Activated CD4-positive, alpha-beta T cell treated with anti-CD3 and anti-CD28 coated beads, Interleukin-2, amount 10 ng/mL, durations not matched to agents 24 days and 14 days (primary cell): ENCODE data around the gene PRKAR1A. TPM values are rescaled to one million over a fixed set of nuclear protein-coding genes. Genes with fewer than 3 reads are reported as not detected.

Source experiments
- DNase-seq: peaks from one replicate; pipeline ENCODE4 v3.0.0; 2022
- H3K27ac Mint-ChIP-seq: one replicate; pipeline ENCODE4 v1.8.0; 2022; ENCODE audit warnings: mild to moderate bottlenecking, mixed read lengths
- H3K27me3 Mint-ChIP-seq: one replicate; pipeline ENCODE4 v1.8.0; 2022; ENCODE audit warnings: mixed read lengths
- H3K36me3 Mint-ChIP-seq: one replicate; pipeline ENCODE4 v1.8.0; 2022; ENCODE audit warnings: low read depth, mild to moderate bottlenecking, mixed read lengths
- H3K4me1 Mint-ChIP-seq: one replicate; pipeline ENCODE4 v1.8.0; 2021; ENCODE audit warnings: mixed read lengths
- H3K4me3 Mint-ChIP-seq: one replicate; pipeline ENCODE4 v1.8.0; 2022; ENCODE audit warnings: mild to moderate bottlenecking, moderate library complexity, mixed read lengths
- H3K9me3 Mint-ChIP-seq: one replicate; pipeline ENCODE4 v1.8.0; 2021; ENCODE audit warnings: mixed read lengths
- intact Hi-C: fragments of 100-400 bp; cut with micrococcal nuclease; formaldehyde crosslinking; loops from one replicate; pipeline ENCODE4 v1.15.1; 2023
- total RNA-seq: library from RNA; stranded (reverse); gene quantifications from 2 replicates; pipeline ENCODE4 v1.2.3, GENCODE V29; 2022

The PRKAR1A gene
- total RNA-seq, 1 donor from 2014 or later = 194 TPM

- no peak overlapping the region for H3K4me3 Mint-ChIP-seq
Measured at GRCh38 chr17:68540981-68541380, 28.8 kb downstream of the PRKAR1A start.

GRCh38 chr17:68541816-68542215 is 29.6 kb downstream of the PRKAR1A start:
- no peaks in the 10 kb centered on the region for H3K27me3 Mint-ChIP-seq
- H3K9me3 Mint-ChIP-seq = no peaks in the 10 kb centered on the region
- intact Hi-C loops = no loop called here
- H3K36me3 Mint-ChIP-seq = peaks cover 9% of the 10 kb centered on the region
- H3K4me1 Mint-ChIP-seq = no peaks in the 10 kb centered on the region
- H3K27ac Mint-ChIP-seq = no peak overlapping the region
- no peak overlapping the region for H3K4me3 Mint-ChIP-seq
- DNase-seq = no peak

More at GRCh38 chr17:68540981-68541380, 28.8 kb downstream of the PRKAR1A start:
- Mint-ChIP-seq H3K36me3 (peaks cover 12% of the 10 kb centered on the region), H3K27ac (no peak overlapping the region), H3K4me1 (no peaks in the 10 kb centered on the region), H3K9me3 (no peaks in the 10 kb centered on the region), H3K27me3 (no peaks in the 10 kb centered on the region)
- intact Hi-C loops = no loop called here
- DNase-seq = no peak

- H3K36me3 Mint-ChIP-seq = peaks cover 9% of the 10 kb centered on the region
- H3K4me3 Mint-ChIP-seq = no peak overlapping the region
- H3K27me3 Mint-ChIP-seq = no peaks in the 10 kb centered on the region
- no peaks in the 10 kb centered on the region for H3K4me1 Mint-ChIP-seq
- intact Hi-C loops = no loop called here
- H3K9me3 Mint-ChIP-seq = no peaks in the 10 kb centered on the region
- H3K27ac Mint-ChIP-seq = no peak overlapping the region
- no peak for DNase-seq
Measured at GRCh38 chr17:68542698-68543463, 30.7 kb downstream of the PRKAR1A start.

DNA sequence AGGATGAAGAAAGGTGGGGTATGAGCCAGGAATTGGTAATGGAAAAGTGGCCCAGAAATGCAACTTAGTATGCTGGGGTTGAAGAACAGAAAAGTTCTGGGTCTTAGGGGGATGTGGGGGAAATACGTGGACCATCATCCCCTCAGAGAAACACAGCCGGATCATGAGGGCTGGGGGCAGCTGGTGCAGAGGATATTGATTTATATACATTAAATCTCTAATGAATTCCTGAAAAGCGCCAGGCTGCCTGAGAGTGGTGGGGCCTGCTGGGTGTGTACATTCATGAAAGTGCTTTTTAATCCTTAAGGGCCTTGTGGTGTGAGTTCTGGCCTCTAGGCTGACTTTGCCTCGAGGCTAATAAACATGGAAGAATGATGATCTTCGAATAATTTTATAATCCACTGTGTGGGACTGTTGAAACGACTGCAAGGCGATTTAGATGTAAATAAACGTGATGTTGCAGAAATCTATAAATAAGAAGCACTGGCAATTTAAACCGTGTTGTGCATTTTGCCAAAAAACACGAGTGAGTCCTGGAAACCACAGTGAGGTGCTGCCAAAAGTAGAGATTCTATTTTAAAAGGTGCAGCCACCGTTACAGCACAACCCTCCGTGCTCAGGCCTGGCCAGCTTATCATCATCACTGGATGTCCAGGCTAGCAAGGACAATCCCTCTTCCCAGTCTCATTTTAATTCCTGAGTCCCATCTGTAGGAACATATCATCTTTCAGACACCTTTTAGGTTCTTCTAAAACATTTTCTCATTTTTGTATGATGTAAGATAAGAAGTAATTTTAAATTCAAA is 32.1 kb downstream of the PRKAR1A start:
- H3K36me3 Mint-ChIP-seq = peaks cover 3% of the 10 kb centered on the region
- H3K4me3 Mint-ChIP-seq = no peak overlapping the region
- no peaks in the 10 kb centered on the region for H3K27me3 Mint-ChIP-seq
- intact Hi-C loops = no loop called here
- DNase-seq = no peak
- H3K9me3 Mint-ChIP-seq = no peaks in the 10 kb centered on the region
- H3K27ac Mint-ChIP-seq = no peak overlapping the region
- no peaks in the 10 kb centered on the region for H3K4me1 Mint-ChIP-seq

DNA sequence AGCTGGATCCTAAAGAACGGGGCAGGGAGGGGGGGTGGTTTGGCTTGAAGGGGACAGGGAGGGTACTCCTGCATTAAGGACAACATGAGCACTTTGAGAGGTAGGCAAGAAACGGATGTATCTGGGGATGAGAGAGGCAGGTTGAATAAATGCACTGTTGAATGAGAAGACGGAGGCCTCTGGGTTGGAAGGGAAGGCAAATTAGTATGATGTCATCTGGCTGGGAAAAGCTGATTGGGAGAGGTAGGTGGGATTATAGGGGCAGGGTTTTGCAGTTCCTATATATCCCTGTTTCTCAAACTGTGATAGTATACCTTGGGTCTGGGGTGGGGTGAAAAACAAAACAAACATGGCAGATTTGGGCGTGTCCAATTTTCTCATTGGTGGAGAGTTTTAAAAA is 44.3 kb downstream of the PRKAR1A start:
- no peak overlapping the region for H3K27ac Mint-ChIP-seq
- no peaks in the 10 kb centered on the region for H3K4me1 Mint-ChIP-seq
- H3K4me3 Mint-ChIP-seq = no peak overlapping the region
- peaks cover 4% of the 10 kb centered on the region for H3K27me3 Mint-ChIP-seq
- no peaks in the 10 kb centered on the region for H3K36me3 Mint-ChIP-seq
- no peaks in the 10 kb centered on the region for H3K9me3 Mint-ChIP-seq
- DNase-seq = no peak
- intact Hi-C loops = no loop called here

GRCh38 chr17:68559316-68559715 is 47.1 kb downstream of the PRKAR1A start:
- intact Hi-C loops = no loop called here
- no peaks in the 10 kb centered on the region for H3K9me3 Mint-ChIP-seq
- H3K36me3 Mint-ChIP-seq = no peaks in the 10 kb centered on the region
- peaks cover 4% of the 10 kb centered on the region for H3K27me3 Mint-ChIP-seq
- H3K4me1 Mint-ChIP-seq = no peaks in the 10 kb centered on the region
- no peak overlapping the region for H3K4me3 Mint-ChIP-seq
- H3K27ac Mint-ChIP-seq = no peak overlapping the region
- no peak for DNase-seq

- intact Hi-C loops = no loop called here
- DNase-seq = no peak
- no peaks in the 10 kb centered on the region for H3K36me3 Mint-ChIP-seq
Measured at GRCh38 chr17:68560966-68561720, 48.9 kb downstream of the PRKAR1A start.

GRCh38 chr17:68562736-68563135 is 50.5 kb downstream of the PRKAR1A start:
- H3K4me1 Mint-ChIP-seq = no peaks in the 10 kb centered on the region
- no peaks in the 10 kb centered on the region for H3K9me3 Mint-ChIP-seq
- peaks cover 11% of the 10 kb centered on the region for H3K27me3 Mint-ChIP-seq
- no peak for DNase-seq
- intact Hi-C loops = no loop called here
- no peak overlapping the region for H3K27ac Mint-ChIP-seq
- H3K36me3 Mint-ChIP-seq = no peaks in the 10 kb centered on the region
- no peak overlapping the region for H3K4me3 Mint-ChIP-seq

More at GRCh38 chr17:68560966-68561720, 48.9 kb downstream of the PRKAR1A start:
- H3K4me3 Mint-ChIP-seq = no peak overlapping the region
- H3K9me3 Mint-ChIP-seq = no peaks in the 10 kb centered on the region
- H3K27ac Mint-ChIP-seq = no peak overlapping the region
- no peaks in the 10 kb centered on the region for H3K4me1 Mint-ChIP-seq
- peaks cover 11% of the 10 kb centered on the region for H3K27me3 Mint-ChIP-seq

- Mint-ChIP-seq H3K27ac (no peak overlapping the region), H3K36me3 (no peaks in the 10 kb centered on the region), H3K4me1 (no peaks in the 10 kb centered on the region), H3K9me3 (no peaks in the 10 kb centered on the region), H3K4me3 (no peak overlapping the region), H3K27me3 (peaks cover 11% of the 10 kb centered on the region)
- intact Hi-C loops = no loop called here
- DNase-seq = no peak
Measured at GRCh38 chr17:68564415-68565111, 52.3 kb downstream of the PRKAR1A start.

- intact Hi-C loops = no loop called here
- H3K4me1 Mint-ChIP-seq = no peaks in the 10 kb centered on the region
Measured at GRCh38 chr17:68565661-68566441, 53.6 kb downstream of the PRKAR1A start.

DNA sequence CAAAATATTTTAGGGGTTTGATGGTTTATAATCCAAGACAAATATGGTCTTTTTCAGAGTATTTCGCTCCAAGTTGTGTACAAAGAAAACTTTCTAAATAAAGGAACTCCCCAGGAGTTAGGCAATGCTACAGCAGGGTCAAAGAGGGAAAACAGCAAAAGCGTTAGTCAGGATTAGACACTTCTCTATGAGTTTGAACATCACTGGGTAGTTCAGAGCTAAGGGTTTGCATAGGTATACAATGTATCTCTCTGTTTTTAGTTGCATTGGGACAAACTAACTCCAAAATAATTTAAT is 54.2 kb downstream of the PRKAR1A start:
- H3K27ac Mint-ChIP-seq = no peak overlapping the region
- no peak for DNase-seq
- H3K27me3 Mint-ChIP-seq = peaks cover 10% of the 10 kb centered on the region
- intact Hi-C loops = no loop called here
- H3K4me1 Mint-ChIP-seq = no peaks in the 10 kb centered on the region
- no peak overlapping the region for H3K4me3 Mint-ChIP-seq
- H3K36me3 Mint-ChIP-seq = no peaks in the 10 kb centered on the region
- no peaks in the 10 kb centered on the region for H3K9me3 Mint-ChIP-seq

More at GRCh38 chr17:68565661-68566441, 53.6 kb downstream of the PRKAR1A start:
- no peaks in the 10 kb centered on the region for H3K36me3 Mint-ChIP-seq
- H3K27me3 Mint-ChIP-seq = peaks cover 10% of the 10 kb centered on the region
- H3K27ac Mint-ChIP-seq = no peak overlapping the region
- no peak overlapping the region for H3K4me3 Mint-ChIP-seq
- no peak for DNase-seq
- no peaks in the 10 kb centered on the region for H3K9me3 Mint-ChIP-seq

- H3K4me3 Mint-ChIP-seq = no peak overlapping the region
- DNase-seq = no peak
- no peak overlapping the region for H3K27ac Mint-ChIP-seq
- no peaks in the 10 kb centered on the region for H3K9me3 Mint-ChIP-seq
- intact Hi-C loops = no loop called here
- peaks cover 10% of the 10 kb centered on the region for H3K27me3 Mint-ChIP-seq
- H3K36me3 Mint-ChIP-seq = no peaks in the 10 kb centered on the region
- no peaks in the 10 kb centered on the region for H3K4me1 Mint-ChIP-seq
Measured at GRCh38 chr17:68567035-68567434, 54.8 kb downstream of the PRKAR1A start.

DNA sequence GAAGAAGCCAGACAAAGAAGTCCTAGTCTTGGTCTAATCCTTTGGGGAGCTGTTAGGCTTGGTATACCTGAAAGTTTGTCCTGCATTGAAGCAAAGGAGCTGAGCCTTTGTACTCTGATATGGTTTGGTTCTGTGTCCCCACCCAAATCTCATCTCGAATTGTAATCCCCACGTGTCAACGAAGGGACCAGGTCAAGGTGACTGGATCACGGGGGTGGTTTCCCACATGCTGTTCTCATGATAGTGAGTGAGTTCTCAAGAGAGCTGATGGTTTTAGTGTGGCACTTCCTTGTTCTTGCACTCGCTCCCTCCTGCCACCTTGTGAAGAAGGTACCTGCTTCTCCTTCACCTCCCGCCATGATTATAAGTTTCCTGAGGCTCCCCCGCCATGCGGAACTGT is 55.4 kb downstream of the PRKAR1A start:
- H3K4me3 Mint-ChIP-seq = no peak overlapping the region

More for the DNA sequence above, 55.4 kb downstream of the PRKAR1A start:
- no peak for DNase-seq
- Mint-ChIP-seq H3K9me3 (no peaks in the 10 kb centered on the region), H3K27me3 (peaks cover 10% of the 10 kb centered on the region), H3K4me1 (no peaks in the 10 kb centered on the region), H3K36me3 (no peaks in the 10 kb centered on the region), H3K27ac (no peak overlapping the region)
- intact Hi-C loops = no loop called here
